ENCODE data around the gene MACROH2A2. TPM values are rescaled to one million over a fixed set of nuclear protein-coding genes. Genes with fewer than 3 reads are reported as not detected.
"Not testable (repeated sequence)": the region's sequence is repeated elsewhere in the genome, so short reads cannot be mapped to it uniquely, and the experiment has no call there.

MACROH2A2 gene
- polyA plus RNA-seq, 12 donors = 13.6 to 36.2 (median 21.3) TPM; not detected in 1

- no peak for DNase-seq
These were observed 10.9 kb downstream of the MACROH2A2 start for GRCh38 chr10:70063418-70064098.

- no peak for DNase-seq
These were observed 11.8 kb downstream of the MACROH2A2 start for GRCh38 chr10:70064486-70064885.

- DNase-seq = no peak
These were observed 13.5 kb downstream of the MACROH2A2 start for GRCh38 chr10:70066190-70066589.

GRCh38 chr10:70067586-70067985 lies 14.9 kb downstream of the MACROH2A2 start:
- DNase-seq = no peak

GRCh38 chr10:70068925-70069324 lies 16.3 kb downstream of the MACROH2A2 start:
- DNase-seq = no peak

- DNase-seq = no peak
These were observed 16.7 kb downstream of the MACROH2A2 start for GRCh38 chr10:70069346-70069745.

- no peak for DNase-seq
These were observed 18.2 kb downstream of the MACROH2A2 start for GRCh38 chr10:70070834-70071233.

- DNase-seq = no peak
These were observed 21.5 kb downstream of the MACROH2A2 start for GRCh38 chr10:70074165-70074564.

- DNase-seq = no peak
These were observed 22.3 kb downstream of the MACROH2A2 start for GRCh38 chr10:70074971-70075370.

GRCh38 chr10:70078329-70078728 lies 25.7 kb downstream of the MACROH2A2 start:
- DNase-seq = no peak

- DNase-seq = no peak
These were observed 26.3 kb downstream of the MACROH2A2 start for GRCh38 chr10:70078937-70079336.

GRCh38 chr10:70080789-70081188 lies 28.1 kb downstream of the MACROH2A2 start:
- DNase-seq = not testable (repeated sequence)

- DNase-seq = no peak
These were observed 31.5 kb downstream of the MACROH2A2 start for GRCh38 chr10:70084189-70084588.

- DNase-seq = no peak
These were observed 33.4 kb downstream of the MACROH2A2 start for GRCh38 chr10:70085975-70086613.

GRCh38 chr10:70087616-70088307 lies 35.1 kb downstream of the MACROH2A2 start:
- no peak for DNase-seq

GRCh38 chr10:70088308-70088698 lies 35.7 kb downstream of the MACROH2A2 start:
- no peak for DNase-seq

GRCh38 chr10:70090013-70090412 lies 37.4 kb downstream of the MACROH2A2 start:
- DNase-seq = no peak

- no peak for DNase-seq
These were observed 38.3 kb downstream of the MACROH2A2 start for GRCh38 chr10:70090951-70091350.

GRCh38 chr10:70092389-70092718 lies 39.7 kb downstream of the MACROH2A2 start:
- no peak for DNase-seq

- DNase-seq = no peak
These were observed 40.8 kb downstream of the MACROH2A2 start for GRCh38 chr10:70093335-70093944.

GRCh38 chr10:70094250-70094649 lies 41.6 kb downstream of the MACROH2A2 start:
- no peak for DNase-seq

- DNase-seq = no peak
These were observed 43.5 kb downstream of the MACROH2A2 start for GRCh38 chr10:70096016-70096704.
